ENCODE results near the gene GATM.
"Not testable (repeated sequence)": the region's sequence is repeated elsewhere in the genome, so short reads cannot be mapped to it uniquely, and the experiment has no call there.

GATM gene

DNA sequence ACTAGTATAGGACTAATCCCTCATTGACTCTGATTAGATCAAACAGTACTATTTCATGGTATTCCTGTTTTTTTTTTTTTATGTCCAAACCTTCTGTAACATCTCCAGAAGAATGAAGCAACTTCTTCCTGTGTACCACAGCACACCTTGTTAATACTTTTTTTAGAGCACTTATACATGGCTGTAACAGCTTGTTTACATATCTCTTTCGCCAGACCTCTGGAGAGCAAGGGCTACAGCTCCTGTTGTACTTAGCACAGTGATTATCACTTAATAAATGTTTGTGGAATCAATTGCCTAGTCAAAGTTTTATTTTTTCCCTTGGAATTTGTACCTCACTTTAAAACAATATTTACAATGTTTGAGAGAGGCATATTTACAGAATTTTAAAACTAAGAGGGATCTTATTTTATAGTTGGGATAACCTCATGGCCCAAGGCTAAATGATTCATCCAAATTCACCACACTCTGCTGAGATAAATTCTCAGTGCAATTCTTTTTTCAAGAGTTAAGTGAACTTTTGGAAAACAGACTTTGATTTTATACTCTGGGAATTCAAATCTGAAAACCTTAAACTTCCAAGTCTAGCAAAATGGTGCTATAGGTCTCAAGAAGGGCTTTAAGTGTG lies 9.2 kb upstream of the GATM start:
- no peak for DNase-seq

DNA sequence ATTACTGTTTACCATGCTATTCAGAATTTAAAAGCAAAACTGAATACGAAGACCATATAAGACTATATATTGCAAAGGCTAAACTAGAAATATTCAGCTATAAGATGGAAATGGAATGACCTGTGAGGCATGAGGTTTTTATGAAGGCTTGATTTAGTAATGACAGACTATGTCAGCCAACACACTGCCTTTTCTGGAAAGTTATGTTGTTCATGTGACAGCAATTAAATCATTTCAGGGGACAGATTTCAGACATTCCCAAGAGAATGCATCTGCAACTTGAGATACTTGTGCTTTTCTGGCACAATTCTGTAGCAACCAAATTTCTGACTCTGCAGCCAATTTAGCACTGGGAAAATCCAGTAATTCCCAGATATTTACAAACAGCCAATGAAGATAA lies 8.6 kb upstream of the GATM start:
- no peak for DNase-seq

- DNase-seq = no peak
Measured at GRCh38 chr15:45386420-45386819, 8.1 kb upstream of the GATM start.

DNA sequence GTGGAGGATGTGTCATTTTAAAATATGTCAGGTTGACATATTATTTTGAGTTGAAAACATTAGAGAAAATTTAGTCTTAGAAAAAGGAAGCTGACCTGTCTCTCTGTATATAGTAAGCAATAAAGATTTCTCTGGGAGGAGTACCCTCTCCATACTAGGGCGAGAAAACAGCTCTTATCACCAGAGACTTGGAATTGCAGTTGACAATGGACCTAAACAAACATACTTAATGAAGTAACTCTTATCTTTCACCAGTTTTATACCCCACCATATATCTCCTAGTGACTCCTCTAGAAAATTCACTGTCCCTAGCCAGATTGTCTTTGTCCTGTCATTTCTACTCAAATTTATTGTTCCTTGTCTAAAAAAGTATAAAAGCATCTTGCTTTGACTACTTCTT lies 7.2 kb upstream of the GATM start:
- DNase-seq = no peak

- no peak for DNase-seq
Measured at GRCh38 chr15:45384700-45385099, 6.4 kb upstream of the GATM start.

DNA sequence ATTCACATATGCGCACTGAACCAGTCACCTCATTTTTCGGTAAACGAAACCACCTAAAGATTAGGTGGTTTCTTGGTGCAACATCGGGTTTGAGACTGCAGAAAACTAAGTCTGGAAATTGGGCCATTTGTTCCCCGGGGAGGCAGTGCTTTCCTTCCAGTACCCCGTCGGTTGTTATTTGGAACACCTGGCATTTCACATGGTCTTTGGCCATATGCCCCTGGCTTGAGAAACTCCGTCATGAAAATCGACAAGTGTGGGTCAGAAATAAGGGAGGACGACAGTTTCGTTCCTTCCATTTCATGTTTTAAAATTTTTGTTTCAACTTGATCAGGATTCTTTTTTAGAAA lies 544 bp upstream of the GATM start:
- no peak for DNase-seq

GRCh38 chr15:45377609-45378148 lies 665 bp downstream of the GATM start:
- DNase-seq = no peak

DNA sequence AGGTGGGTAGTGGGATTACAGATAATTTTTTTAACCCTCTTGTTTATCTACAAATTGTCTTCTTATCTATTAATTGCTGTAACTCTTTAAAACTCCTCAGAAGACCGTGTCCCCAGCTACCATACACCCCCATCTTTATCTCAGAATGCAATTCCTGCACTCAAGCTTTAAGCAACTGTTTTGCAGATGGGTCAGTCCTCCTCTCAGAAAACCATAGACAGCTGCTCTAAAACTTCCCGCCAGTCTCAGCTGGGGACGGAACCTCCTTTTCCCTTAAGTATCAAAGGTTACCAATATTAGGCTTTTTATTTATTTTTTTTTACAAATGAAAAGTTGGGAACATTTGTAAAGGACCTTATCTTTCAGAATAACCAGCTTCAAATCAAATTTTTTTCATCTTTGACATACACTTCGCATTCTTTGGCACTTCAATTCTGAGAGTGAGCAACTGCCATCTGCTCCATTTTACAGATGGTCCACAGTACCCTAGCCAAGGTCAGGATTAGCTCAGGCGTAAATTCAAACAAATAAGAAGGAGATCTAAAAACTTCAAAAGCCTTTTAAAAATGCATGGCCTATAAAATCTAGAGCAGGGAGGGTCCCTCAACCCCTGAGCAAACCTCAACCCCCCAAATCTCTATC lies 1.3 kb downstream of the GATM start:
- DNase-seq = no peak

- DNase-seq = no peak
Measured at GRCh38 chr15:45376300-45376928, 1.9 kb downstream of the GATM start.

- DNase-seq = no peak
Measured at GRCh38 chr15:45375836-45376235, 2.5 kb downstream of the GATM start.

GRCh38 chr15:45373976-45374375 lies 4.4 kb downstream of the GATM start:
- no peak for DNase-seq

- DNase-seq = no peak
Measured at GRCh38 chr15:45372041-45372995, 6.0 kb downstream of the GATM start.

DNA sequence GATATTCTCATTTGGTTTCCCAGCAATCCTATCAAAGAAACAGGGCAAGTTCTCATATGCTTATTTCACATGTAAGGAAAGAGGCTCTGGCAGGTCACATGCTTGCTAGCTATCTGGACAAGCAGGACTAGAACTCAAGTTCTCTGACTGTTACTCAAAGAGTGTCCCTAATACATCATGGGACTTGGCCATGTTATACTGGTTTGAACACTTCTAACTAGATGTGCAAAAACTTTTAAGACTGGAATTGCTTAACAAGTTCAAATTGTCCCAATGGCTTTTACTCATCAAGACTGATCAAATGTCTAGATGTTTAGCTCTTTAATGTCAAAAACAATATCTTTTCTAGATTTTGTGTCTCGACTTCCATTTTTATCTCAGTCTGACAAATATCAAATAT lies 6.8 kb downstream of the GATM start:
- DNase-seq = no peak

DNA sequence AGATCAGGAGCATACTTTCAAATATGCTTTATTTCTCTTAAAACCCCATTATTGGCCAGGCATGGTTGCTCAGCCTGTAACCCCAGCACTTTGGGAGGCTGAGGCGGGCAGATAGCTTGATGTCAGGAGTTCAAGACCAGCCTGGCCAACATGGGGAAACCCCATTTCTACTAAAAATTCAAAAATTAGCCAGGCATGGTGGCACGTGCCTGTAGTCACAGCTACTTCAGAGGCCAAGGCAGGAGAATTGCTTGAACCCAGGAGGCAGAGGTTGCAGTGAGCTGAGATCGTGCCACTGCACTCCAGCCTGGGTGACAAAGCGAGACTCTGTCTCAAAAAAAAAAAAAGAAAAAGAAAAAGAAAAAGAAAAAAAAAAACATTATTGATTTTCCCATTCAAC lies 8.3 kb downstream of the GATM start:
- not testable (repeated sequence) for DNase-seq

DNA sequence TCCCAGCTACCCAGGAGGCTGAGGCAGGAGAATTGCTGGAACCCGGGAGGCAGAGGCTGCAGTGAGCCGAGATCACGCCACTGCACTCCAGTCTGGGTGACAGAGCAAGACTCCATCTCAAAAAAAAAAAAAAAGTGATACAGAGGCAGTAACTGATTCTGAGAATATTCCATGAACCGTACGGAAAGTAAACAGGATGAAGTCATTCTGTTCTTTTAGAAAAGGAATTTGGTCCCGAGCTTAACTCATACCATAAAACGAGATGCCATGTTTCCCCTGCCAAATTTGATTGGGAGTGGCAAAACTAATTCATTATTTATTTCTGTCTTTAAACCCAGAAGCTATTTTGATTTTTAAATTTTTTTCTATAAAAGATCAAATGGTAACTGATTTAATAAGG lies 11.1 kb downstream of the GATM start:
- not testable (repeated sequence) for DNase-seq

GRCh38 chr15:45364271-45364670 lies 14.1 kb downstream of the GATM start:
- no peak for DNase-seq

GRCh38 chr15:45363801-45364200 lies 14.5 kb downstream of the GATM start:
- DNase-seq = no peak

DNA sequence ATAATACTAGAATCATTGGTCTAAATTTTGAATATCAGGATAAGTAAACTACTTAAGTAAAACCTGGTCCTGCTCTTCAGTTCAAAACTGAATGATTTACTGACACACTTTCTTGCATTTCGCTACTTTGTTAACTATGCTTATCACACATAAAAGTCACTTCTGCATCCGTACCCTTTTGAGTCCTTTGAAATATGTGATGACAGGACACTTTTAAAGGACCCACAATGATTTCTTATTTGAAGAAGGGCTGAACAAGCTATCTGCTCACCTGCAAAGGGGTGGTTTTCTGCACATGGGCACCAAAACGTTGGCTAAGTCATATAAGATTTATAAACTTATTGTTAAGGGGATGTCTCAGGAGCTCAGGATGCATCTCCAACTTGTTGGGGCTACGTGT lies 15.0 kb downstream of the GATM start:
- DNase-seq = no peak

- no peak for DNase-seq
Measured at GRCh38 chr15:45362419-45362818, 15.9 kb downstream of the GATM start.

- DNase-seq = no peak
Measured at GRCh38 chr15:45361878-45362277, 16.5 kb downstream of the GATM start.

GRCh38 chr15:45355860-45356259 lies 22.5 kb downstream of the GATM start:
- no peak for DNase-seq

- no peak for DNase-seq
Measured at GRCh38 chr15:45354711-45355110, 23.6 kb downstream of the GATM start.

- no peak for DNase-seq
Measured at GRCh38 chr15:45351227-45351626, 27.1 kb downstream of the GATM start.
